ENCODE results near the gene IPPK. TPM values are rescaled to one million over a fixed set of nuclear protein-coding genes. Genes with fewer than 3 reads are reported as not detected.

The IPPK gene
- total RNA-seq, 1 donor from 2014 or later = 28.0 TPM

DNA sequence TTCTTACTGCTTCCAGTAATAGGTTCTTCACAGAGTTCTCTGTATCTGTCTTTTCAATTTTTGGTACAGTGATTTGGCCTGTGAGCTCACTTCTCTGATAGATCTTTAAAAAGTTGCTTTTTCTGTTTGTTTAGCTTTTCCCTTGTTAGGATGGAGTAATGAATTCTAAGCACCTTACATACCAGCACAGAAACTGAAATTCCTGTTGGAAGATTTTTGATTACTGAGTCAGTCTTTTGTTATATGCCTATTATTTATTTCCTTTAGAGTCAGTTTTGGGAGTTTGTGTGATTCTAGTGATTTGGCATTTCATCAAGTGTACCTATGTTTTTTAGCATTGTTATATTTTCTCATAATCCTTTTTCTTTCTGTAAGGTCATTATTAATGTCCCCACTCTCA is 37.6 kb upstream of the IPPK start:
- Histone ChIP-seq H3K27me3 (no peaks in the 10 kb centered on the region), H3K27ac (no peak overlapping the region), H3K36me3 (peaks cover 12 to 21% of the 10 kb centered on the region in 2 donors), H3K4me3 (no peak overlapping the region), H3K4me1 (no peaks in the 10 kb centered on the region), H3K9me3 (no peaks in the 10 kb centered on the region)
- intact Hi-C loops (cut with DNase I) = no loop called here
- TF ChIP-seq, protein P1, sequence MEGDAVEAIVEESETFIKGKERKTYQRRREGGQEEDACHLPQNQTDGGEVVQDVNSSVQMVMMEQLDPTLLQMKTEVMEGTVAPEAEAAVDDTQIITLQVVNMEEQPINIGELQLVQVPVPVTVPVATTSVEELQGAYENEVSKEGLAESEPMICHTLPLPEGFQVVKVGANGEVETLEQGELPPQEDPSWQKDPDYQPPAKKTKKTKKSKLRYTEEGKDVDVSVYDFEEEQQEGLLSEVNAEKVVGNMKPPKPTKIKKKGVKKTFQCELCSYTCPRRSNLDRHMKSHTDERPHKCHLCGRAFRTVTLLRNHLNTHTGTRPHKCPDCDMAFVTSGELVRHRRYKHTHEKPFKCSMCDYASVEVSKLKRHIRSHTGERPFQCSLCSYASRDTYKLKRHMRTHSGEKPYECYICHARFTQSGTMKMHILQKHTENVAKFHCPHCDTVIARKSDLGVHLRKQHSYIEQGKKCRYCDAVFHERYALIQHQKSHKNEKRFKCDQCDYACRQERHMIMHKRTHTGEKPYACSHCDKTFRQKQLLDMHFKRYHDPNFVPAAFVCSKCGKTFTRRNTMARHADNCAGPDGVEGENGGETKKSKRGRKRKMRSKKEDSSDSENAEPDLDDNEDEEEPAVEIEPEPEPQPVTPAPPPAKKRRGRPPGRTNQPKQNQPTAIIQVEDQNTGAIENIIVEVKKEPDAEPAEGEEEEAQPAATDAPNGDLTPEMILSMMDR (IDR thresholded peaks at IDR 0.05) = no peak
- DNase-seq (ENCODE audit: low spot score in 2 of 2) = no peak

GRCh38 chr9:92706218-92706940 is 36.4 kb upstream of the IPPK start:
- Histone ChIP-seq H3K4me3 (no peak overlapping the region), H3K27me3 (no peaks in the 10 kb centered on the region), H3K4me1 (no peaks in the 10 kb centered on the region), H3K27ac (no peak overlapping the region), H3K9me3 (no peaks in the 10 kb centered on the region), H3K36me3 (peaks cover 8 to 21% of the 10 kb centered on the region in 2 donors)
- DNase-seq (ENCODE audit: low spot score in 2 of 2) = peak in 1 of 2 donors; percentile 42
- intact Hi-C loops (cut with DNase I) = no loop called here
- TF ChIP-seq, protein P1 (IDR thresholded peaks at IDR 0.05) = peak in 1 of 3 experiments; percentile 22

DNA sequence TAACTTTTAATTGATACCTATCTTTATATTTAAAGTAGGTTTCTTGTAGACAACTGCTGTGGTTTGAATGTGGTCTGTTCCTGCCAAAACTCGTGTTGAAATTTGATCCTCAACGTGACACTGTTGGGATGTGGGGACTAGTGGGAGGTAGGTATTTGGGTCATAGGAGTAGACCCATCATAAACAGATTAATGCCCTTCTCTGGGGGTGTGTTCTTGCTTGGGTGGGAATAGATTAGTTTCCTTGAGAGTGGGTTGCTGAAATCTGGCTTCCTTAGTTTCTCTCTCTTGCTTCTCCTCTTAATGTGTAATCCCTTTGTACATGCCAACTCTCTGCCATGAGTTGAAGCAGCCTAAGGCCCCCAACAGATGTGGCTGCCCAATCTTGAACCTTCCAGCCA is 34.6 kb upstream of the IPPK start:
- no peaks in the 10 kb centered on the region for H3K9me3 ChIP-seq
- no peaks in the 10 kb centered on the region for H3K27me3 ChIP-seq
- DNase-seq (ENCODE audit: low spot score in 2 of 2) = no peak
- intact Hi-C loops (cut with DNase I) = no loop called here
- H3K4me1 ChIP-seq = no peaks in the 10 kb centered on the region
- H3K27ac ChIP-seq = no peak overlapping the region
- H3K4me3 ChIP-seq = no peak overlapping the region
- TF ChIP-seq, protein P1 (IDR thresholded peaks at IDR 0.05) = no peak
- H3K36me3 ChIP-seq = peaks cover 0 to 3% of the 10 kb centered on the region in 2 donors

DNA sequence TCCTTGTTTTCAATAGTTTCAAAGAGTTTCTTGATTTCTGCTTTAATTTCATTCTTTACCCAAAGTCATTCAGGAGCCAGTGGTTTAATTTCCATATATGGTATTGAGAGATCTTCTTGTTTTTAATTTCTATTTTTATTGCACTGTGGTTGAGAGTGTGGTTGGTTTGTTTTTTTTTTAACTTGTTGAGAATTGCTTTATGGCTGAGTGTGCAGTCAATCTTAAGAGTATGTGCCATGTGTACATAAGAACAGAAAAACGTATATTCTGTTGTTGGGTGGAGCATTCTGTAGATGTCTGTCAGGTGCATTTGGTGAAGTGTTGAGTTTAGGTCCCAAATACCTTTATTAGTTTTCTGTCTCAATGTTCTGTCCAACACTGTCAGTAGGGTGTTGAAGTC is 26.7 kb upstream of the IPPK start:
- intact Hi-C loops (cut with DNase I) = no loop called here
- no peaks in the 10 kb centered on the region for H3K4me1 ChIP-seq
- H3K4me3 ChIP-seq = no peak overlapping the region
- no peak for DNase-seq (ENCODE audit: low spot score in 2 of 2)
- H3K27ac ChIP-seq = no peak overlapping the region
- H3K36me3 ChIP-seq = no peaks in the 10 kb centered on the region
- TF ChIP-seq, protein P1 (IDR thresholded peaks at IDR 0.05) = no peak
- no peaks in the 10 kb centered on the region for H3K27me3 ChIP-seq
- peaks cover 13 to 34% of the 10 kb centered on the region in 2 donors for H3K9me3 ChIP-seq

DNA sequence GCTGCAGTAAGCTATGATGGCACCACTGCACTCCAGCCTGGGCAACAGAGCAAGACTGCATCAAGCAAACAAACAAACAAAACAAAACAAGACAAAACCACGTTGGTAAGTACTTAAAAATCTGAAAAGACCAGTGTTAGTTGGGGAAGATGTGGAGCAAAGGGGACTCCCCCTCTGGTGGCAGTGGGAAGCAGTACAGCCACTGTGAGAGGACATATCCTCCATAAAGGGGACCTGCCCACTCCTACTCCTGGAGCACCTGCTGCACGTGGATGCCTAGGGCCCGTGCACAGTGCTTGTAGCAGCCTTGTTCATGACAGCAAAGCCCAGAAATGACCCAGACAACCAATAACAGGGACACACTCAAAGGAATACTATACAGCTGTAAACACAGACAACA is 17.0 kb upstream of the IPPK start:
- DNase-seq (ENCODE audit: low spot score in 2 of 2) = no peak
- Histone ChIP-seq H3K4me1 (no peaks in the 10 kb centered on the region), H3K4me3 (no peak overlapping the region), H3K36me3 (no peaks in the 10 kb centered on the region), H3K27me3 (no peaks in the 10 kb centered on the region), H3K27ac (no peak overlapping the region), H3K9me3 (peaks cover 5 to 24% of the 10 kb centered on the region in 2 donors)
- intact Hi-C loops (cut with DNase I) = no loop called here
- TF ChIP-seq, protein P1 (IDR thresholded peaks at IDR 0.05) = no peak
